Right renal cortex interstitium (tissue), 3 donors: ENCODE results near the gene ISL2. TPM values are rescaled to one million over a fixed set of nuclear protein-coding genes. Genes with fewer than 3 reads are reported as not detected.

Experiments used
- DNase-seq, 3 donors: peaks; one replicate each; pipeline ENCODE4 v3.0.0-alpha.2; 2013; ENCODE audit warnings: low read depth in 3 of 3, low spot score in 2 of 3
- polyA plus RNA-seq, 3 donors: library from polyadenylated mRNA; unstranded; fragments of 120-200 nt; gene quantifications; one replicate each; pipeline ENCODE4 v1.2.1, GENCODE V29; 2013; ENCODE audit not compliant: insufficient read length in 3 of 3

Gene ISL2
- polyA plus RNA-seq, 3 donors = 0.08 TPM; not detected in 2

GRCh38 chr15:76327191-76328105, 9.1 kb upstream of the ISL2 start:
- DNase-seq = no peak

GRCh38 chr15:76328106-76328696, 8.4 kb upstream of the ISL2 start:
- no peak for DNase-seq

DNA sequence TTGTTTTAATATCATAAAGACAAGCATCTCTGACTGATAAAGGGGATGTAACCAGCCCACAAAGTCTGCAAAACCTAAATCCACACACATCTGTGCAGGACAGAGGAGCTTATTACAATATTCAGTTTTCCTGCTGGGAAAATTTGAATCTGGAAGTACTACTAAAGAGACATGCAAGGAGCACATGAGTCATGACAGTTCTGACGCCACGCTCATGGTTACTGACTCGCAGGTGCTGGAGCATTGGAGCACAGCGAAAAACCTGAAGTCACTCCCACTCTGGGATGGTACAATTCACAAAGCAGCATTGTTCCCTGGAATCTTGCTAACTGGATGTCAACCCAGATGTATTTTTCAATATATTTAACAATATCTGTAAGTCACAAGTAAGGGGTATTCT, 7.6 kb upstream of the ISL2 start:
- no peak for DNase-seq

GRCh38 chr15:76330080-76330680, 6.4 kb upstream of the ISL2 start:
- no peak for DNase-seq

GRCh38 chr15:76332796-76333195, 3.8 kb upstream of the ISL2 start:
- DNase-seq = no peak

GRCh38 chr15:76333309-76333708, 3.3 kb upstream of the ISL2 start:
- DNase-seq = no peak

DNA sequence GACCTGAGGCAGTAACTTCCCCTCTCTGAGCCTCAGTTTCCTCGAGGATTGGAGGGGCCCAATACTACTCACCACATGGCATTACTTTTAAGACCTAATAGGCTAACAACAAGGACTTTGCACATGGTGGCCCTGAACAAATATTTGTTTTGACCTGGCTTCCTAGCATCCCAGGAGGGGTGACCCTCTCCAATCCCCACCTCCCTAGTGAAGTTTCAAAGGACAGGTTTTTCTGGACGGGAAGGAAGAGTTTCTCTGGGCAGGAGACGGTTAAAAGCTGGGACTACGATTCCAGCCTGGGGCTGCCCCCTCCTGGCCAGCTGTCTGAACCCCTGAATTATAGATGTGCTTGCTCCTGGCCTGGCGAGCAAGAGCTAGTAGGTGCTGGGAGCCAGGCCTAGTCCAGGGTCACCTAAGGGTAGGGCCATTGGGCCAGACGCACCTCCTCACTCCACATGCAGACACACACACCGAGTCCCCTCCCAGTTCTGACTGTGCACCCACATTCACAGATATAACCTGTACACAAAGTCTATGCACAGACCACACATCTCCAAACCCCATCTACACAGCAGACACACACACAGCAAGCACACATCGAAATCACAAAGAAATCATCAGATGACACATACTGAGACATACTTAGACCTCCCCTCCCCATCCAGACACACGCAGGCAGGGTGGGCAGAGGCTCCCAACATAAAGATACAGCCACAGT, 2.7 kb upstream of the ISL2 start:
- no peak for DNase-seq

- DNase-seq = no peak
Measured at GRCh38 chr15:76334438-76335306, 1.9 kb upstream of the ISL2 start.

GRCh38 chr15:76335307-76336253, 993 bp upstream of the ISL2 start:
- no peak for DNase-seq

DNA sequence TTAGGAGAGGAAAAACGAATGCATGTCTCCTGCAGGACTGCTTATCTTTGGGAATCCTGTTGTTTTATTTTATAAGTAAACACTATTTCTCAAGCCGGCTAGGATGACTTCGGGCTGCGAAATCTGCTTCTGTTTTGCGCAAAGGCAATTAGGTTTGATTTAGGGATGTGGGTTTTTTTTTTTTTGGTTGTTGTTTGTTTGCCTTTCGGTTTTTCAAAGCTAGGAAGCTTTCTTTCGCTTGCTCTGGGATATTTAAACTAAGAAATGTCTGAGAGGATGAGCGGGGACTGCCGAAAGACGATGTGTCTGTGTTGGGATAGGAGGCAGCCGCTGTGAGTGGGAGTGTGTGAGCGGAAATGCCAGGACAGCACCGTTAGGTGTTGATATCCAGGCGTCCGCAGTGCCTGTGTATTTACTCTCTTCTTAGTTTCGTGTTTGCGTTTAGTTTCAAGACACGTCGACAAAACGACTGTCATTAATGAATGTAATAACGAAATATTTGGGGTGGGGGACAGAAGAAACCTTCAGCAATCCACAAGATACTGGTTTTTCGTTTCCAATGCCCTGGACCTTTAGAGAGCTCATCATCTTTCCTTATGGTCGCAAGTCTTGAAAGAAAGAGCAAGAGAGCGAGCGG, 604 bp downstream of the ISL2 start:
- DNase-seq = no peak

GRCh38 chr15:76337696-76338485, 1.3 kb downstream of the ISL2 start:
- no peak for DNase-seq

GRCh38 chr15:76338486-76339304, 2.1 kb downstream of the ISL2 start:
- DNase-seq = no peak

GRCh38 chr15:76339305-76340197, 3.0 kb downstream of the ISL2 start:
- no peak for DNase-seq

DNA sequence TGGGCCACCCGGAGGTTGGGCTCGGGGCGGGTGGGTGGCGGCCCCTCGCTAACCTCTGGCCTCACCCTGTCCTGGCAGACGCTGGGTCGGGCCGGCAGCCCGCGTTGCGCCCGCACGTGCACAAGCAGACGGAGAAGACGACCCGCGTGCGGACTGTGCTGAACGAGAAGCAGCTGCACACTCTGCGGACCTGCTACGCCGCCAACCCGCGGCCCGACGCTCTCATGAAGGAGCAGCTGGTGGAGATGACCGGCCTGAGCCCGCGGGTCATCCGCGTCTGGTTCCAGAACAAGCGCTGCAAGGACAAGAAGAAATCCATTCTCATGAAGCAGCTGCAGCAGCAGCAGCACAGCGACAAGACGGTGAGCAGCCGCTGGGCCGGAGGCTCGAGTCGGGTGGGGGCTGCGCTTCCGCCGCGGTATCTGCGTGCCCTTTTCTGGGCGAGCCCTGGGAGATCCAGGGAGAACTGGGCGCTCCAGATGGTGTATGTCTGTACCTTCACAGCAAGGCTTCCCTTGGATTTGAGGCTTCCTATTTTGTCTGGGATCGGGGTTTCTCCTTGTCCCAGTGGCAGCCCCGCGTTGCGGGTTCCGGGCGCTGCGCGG, 3.7 kb downstream of the ISL2 start:
- DNase-seq = no peak

GRCh38 chr15:76340803-76341365, 4.3 kb downstream of the ISL2 start:
- no peak for DNase-seq
